Vagina (tissue), 2 donors: ENCODE results near the gene SELP. TPM values are rescaled to one million over a fixed set of nuclear protein-coding genes. Genes with fewer than 3 reads are reported as not detected.
"Not testable (repeated sequence)": the region's sequence is repeated elsewhere in the genome, so short reads cannot be mapped to it uniquely, and the experiment has no call there.

ENCODE experiments used
- DNase-seq, 2 donors: peaks; one replicate each; pipeline ENCODE4 v3.0.0-alpha.2; 2017; ENCODE audit errors: extremely low spot score in 2 of 2
- H3K27ac ChIP-seq: fragments of 200-600 bp; sonication (generic); one replicate; pipeline ENCODE4 v1.5.1; 2019
- H3K27me3 ChIP-seq: fragments of 200-600 bp; sonication (generic); one replicate; pipeline ENCODE4 v1.5.1; 2019
- H3K36me3 ChIP-seq, 2 donors: fragments of 200-600 bp; sonication (generic); one replicate each; pipeline ENCODE4 v1.5.1; 2017 to 2019
- H3K4me1 ChIP-seq: fragments of 200-600 bp; sonication (generic); one replicate; pipeline ENCODE4 v1.5.1; 2019
- H3K4me3 ChIP-seq, 2 donors: fragments of 200-600 bp; sonication (generic); 1 replicate in 1 of 2; 2 replicates in 1 of 2; pipeline ENCODE4 v1.5.1; 2016 to 2019
- H3K9me3 ChIP-seq: fragments of 200-600 bp; sonication (generic); one replicate; pipeline ENCODE4 v1.5.1; 2019
- CTCF ChIP-seq, 3 experiments: fragments of 450-650 bp in 2 of 3; fragments of 200-600 bp in 1 of 3; sonication (generic) in 1 of 3; IDR thresholded peaks; one replicate each; pipeline ENCODE4 v1.5.1; 2017 to 2019; ENCODE audit warnings: antibody characterized with exemption in 3 of 3, mild to moderate bottlenecking in 2 of 3, moderate library complexity in 2 of 3
- POLR2A ChIP-seq, 2 donors: fragments of 450-650 bp; IDR thresholded peaks; one replicate each; pipeline ENCODE4 v1.6.1; 2017; ENCODE audit warnings: antibody characterized with exemption in 2 of 2, mild to moderate bottlenecking in 2 of 2, moderate library complexity in 2 of 2
- POLR2AphosphoS5 ChIP-seq, 2 donors: sonication (generic); formaldehyde crosslinking; IDR thresholded peaks; one replicate each; pipeline ENCODE4 v1.9.0; 2017; ENCODE audit warnings: antibody characterized with exemption in 2 of 2, mild to moderate bottlenecking in 2 of 2, low read depth in 1 of 2; ENCODE audit not compliant: insufficient read depth in 1 of 2
- intact Hi-C: fragments of 100-400 bp; cut with DNase I; formaldehyde crosslinking; loops from one replicate; pipeline ENCODE4 v1.15.1; 2023
- total RNA-seq: library from RNA; depleted of rRNA; stranded (reverse); fragments of >200 nt; gene quantifications from one replicate; pipeline ENCODE4 v1.2.3, GENCODE V29; 2016

The SELP gene
- total RNA-seq, result 8.8 TPM

- no peaks in the 10 kb centered on the region for H3K36me3 ChIP-seq
- TF ChIP-seq POLR2A (IDR thresholded peaks at IDR 0.05), result no peak
- TF ChIP-seq POLR2AphosphoS5 (IDR thresholded peaks at IDR 0.05; ENCODE audit: insufficient read depth in 1 of 2, low read depth in 1 of 2), result no peak
- TF ChIP-seq CTCF (IDR thresholded peaks at IDR 0.05), result no peak
- H3K27me3 ChIP-seq, result no peaks in the 10 kb centered on the region
- H3K9me3 ChIP-seq, result peaks cover 8% of the 10 kb centered on the region
- intact Hi-C loops, result no loop called here
- H3K4me3 ChIP-seq, result no peak within 1 kb of the TSS
- DNase-seq, result no peak
- H3K27ac ChIP-seq, result no peak within 1 kb of the TSS
- H3K4me1 ChIP-seq, result no peaks in the 10 kb centered on the region
Measured at GRCh38 chr1:169630006-169630405, at the start of gene SELP. Gene SELP (minus strand): TSS chr1:169630124. CDS start chr1:169630074, 50 bp downstream.

GRCh38 chr1:169679692-169680091, 49.8 kb upstream of the SELP start:
- no peak for TF ChIP-seq POLR2AphosphoS5 (IDR thresholded peaks at IDR 0.05; ENCODE audit: insufficient read depth in 1 of 2, low read depth in 1 of 2)
- no peak for TF ChIP-seq POLR2A (IDR thresholded peaks at IDR 0.05)
- no peak for TF ChIP-seq CTCF (IDR thresholded peaks at IDR 0.05)
- Histone ChIP-seq H3K27me3 (no peaks in the 10 kb centered on the region), H3K4me1 (no peaks in the 10 kb centered on the region), H3K4me3 (no peak overlapping the region), H3K36me3 (no peaks in the 10 kb centered on the region), H3K9me3 (no peaks in the 10 kb centered on the region), H3K27ac (no peak overlapping the region)
- no peak for DNase-seq
- intact Hi-C loops, result no loop called here

- Histone ChIP-seq H3K4me1 (no peaks in the 10 kb centered on the region), H3K36me3 (no peaks in the 10 kb centered on the region), H3K9me3 (no peaks in the 10 kb centered on the region), H3K27me3 (no peaks in the 10 kb centered on the region), H3K4me3 (no peak overlapping the region), H3K27ac (no peak overlapping the region)
- TF ChIP-seq POLR2A (IDR thresholded peaks at IDR 0.05) (no peak), CTCF (IDR thresholded peaks at IDR 0.05) (no peak), POLR2AphosphoS5 (IDR thresholded peaks at IDR 0.05; ENCODE audit: insufficient read depth in 1 of 2, low read depth in 1 of 2) (no peak)
- DNase-seq, result no peak
- intact Hi-C loops, result no loop called here
Measured at GRCh38 chr1:169676001-169676400, 46.1 kb upstream of the SELP start.

- no peak overlapping the region for H3K4me3 ChIP-seq
- intact Hi-C loops, result no loop called here
- H3K27ac ChIP-seq, result no peak overlapping the region
- TF ChIP-seq CTCF (IDR thresholded peaks at IDR 0.05) (no peak), POLR2AphosphoS5 (IDR thresholded peaks at IDR 0.05; ENCODE audit: insufficient read depth in 1 of 2, low read depth in 1 of 2) (no peak), POLR2A (IDR thresholded peaks at IDR 0.05) (no peak)
- no peak for DNase-seq
- H3K27me3 ChIP-seq, result no peaks in the 10 kb centered on the region
- no peaks in the 10 kb centered on the region for H3K36me3 ChIP-seq
- no peaks in the 10 kb centered on the region for H3K9me3 ChIP-seq
- no peaks in the 10 kb centered on the region for H3K4me1 ChIP-seq
Measured at GRCh38 chr1:169670836-169671235, 40.9 kb upstream of the SELP start.

- H3K4me3 ChIP-seq, H3K27ac ChIP-seq, intact Hi-C loops, H3K36me3 ChIP-seq, DNase-seq, H3K27me3 ChIP-seq, H3K4me1 ChIP-seq, H3K9me3 ChIP-seq: not testable (repeated sequence)
Measured at GRCh38 chr1:169670244-169670643, 40.3 kb upstream of the SELP start.

- H3K27ac ChIP-seq, H3K27me3 ChIP-seq, H3K4me3 ChIP-seq, H3K4me1 ChIP-seq, H3K9me3 ChIP-seq, intact Hi-C loops, H3K36me3 ChIP-seq, DNase-seq: not testable (repeated sequence)
Measured at GRCh38 chr1:169667699-169668596, 38.0 kb upstream of the SELP start.

- H3K27ac ChIP-seq, H3K4me3 ChIP-seq, H3K9me3 ChIP-seq, intact Hi-C loops, H3K4me1 ChIP-seq, H3K27me3 ChIP-seq, DNase-seq, H3K36me3 ChIP-seq: not testable (repeated sequence)
Measured at GRCh38 chr1:169667227-169667639, 37.3 kb upstream of the SELP start.

GRCh38 chr1:169662680-169663079, 32.8 kb upstream of the SELP start:
- H3K4me1 ChIP-seq, H3K36me3 ChIP-seq, intact Hi-C loops, H3K27me3 ChIP-seq, DNase-seq, H3K27ac ChIP-seq, H3K4me3 ChIP-seq, H3K9me3 ChIP-seq: not testable (repeated sequence)

GRCh38 chr1:169661066-169661465, 31.1 kb upstream of the SELP start:
- H3K27ac ChIP-seq, H3K4me1 ChIP-seq, intact Hi-C loops, DNase-seq, H3K9me3 ChIP-seq, H3K36me3 ChIP-seq, H3K4me3 ChIP-seq, H3K27me3 ChIP-seq: not testable (repeated sequence)
